NCI-H524 treated with DMSO at 0.1 percent for 48 hours (cell line): Measurements from ENCODE around the gene CAMKK2.
"Not testable (repeated sequence)": the region's sequence is repeated elsewhere in the genome, so short reads cannot be mapped to it uniquely, and the experiment has no call there.

ENCODE experiments used
- DNase-seq: peaks from one replicate; lab custom pipeline; 2025; lab: John Stamatoyannopoulos, UW

CAMKK2 gene

GRCh38 chr12:121296618-121297434 lies at the start of gene CAMKK2:
Gene CAMKK2, minus strand, starts transcription at chr12:121296709. Its CDS starts 22,183 bp downstream, at chr12:121274526.
- DNase-seq, result no peak

- DNase-seq, result no peak
These were observed 48.8 kb upstream of the CAMKK2 start for GRCh38 chr12:121345151-121345815.

- no peak for DNase-seq
These were observed 48.0 kb upstream of the CAMKK2 start for GRCh38 chr12:121344506-121344905.

- DNase-seq, result no peak
These were observed 40.9 kb upstream of the CAMKK2 start for GRCh38 chr12:121337416-121337815.

GRCh38 chr12:121334513-121335343 lies 38.2 kb upstream of the CAMKK2 start:
- DNase-seq, result peak; percentile 16

GRCh38 chr12:121333747-121334146 lies 37.2 kb upstream of the CAMKK2 start:
- DNase-seq, result no peak

- no peak for DNase-seq
These were observed 34.7 kb upstream of the CAMKK2 start for GRCh38 chr12:121331248-121331647.

- no peak for DNase-seq
These were observed 34.2 kb upstream of the CAMKK2 start for GRCh38 chr12:121330692-121331091.

GRCh38 chr12:121330195-121330594 lies 33.7 kb upstream of the CAMKK2 start:
- no peak for DNase-seq

GRCh38 chr12:121328620-121329019 lies 32.1 kb upstream of the CAMKK2 start:
- no peak for DNase-seq

GRCh38 chr12:121326996-121327674 lies 30.6 kb upstream of the CAMKK2 start:
- no peak for DNase-seq

- DNase-seq, result no peak
These were observed 29.4 kb upstream of the CAMKK2 start for GRCh38 chr12:121325922-121326396.

GRCh38 chr12:121323908-121324307 lies 27.4 kb upstream of the CAMKK2 start:
- no peak for DNase-seq

- DNase-seq, result no peak
These were observed 21.6 kb upstream of the CAMKK2 start for GRCh38 chr12:121318121-121318520.

- DNase-seq, result no peak
These were observed 17.9 kb upstream of the CAMKK2 start for GRCh38 chr12:121314431-121314830.

GRCh38 chr12:121310231-121310630 lies 13.7 kb upstream of the CAMKK2 start:
- not testable (repeated sequence) for DNase-seq

GRCh38 chr12:121307397-121307796 lies 10.9 kb upstream of the CAMKK2 start:
- DNase-seq, result not testable (repeated sequence)

GRCh38 chr12:121304306-121304705 lies 7.8 kb upstream of the CAMKK2 start:
- no peak for DNase-seq

- no peak for DNase-seq
These were observed 5.4 kb upstream of the CAMKK2 start for GRCh38 chr12:121301876-121302275.

GRCh38 chr12:121300083-121300819 lies 3.7 kb upstream of the CAMKK2 start:
- no peak for DNase-seq

GRCh38 chr12:121299662-121300061 lies 3.2 kb upstream of the CAMKK2 start:
- DNase-seq, result no peak
